GM19468 (cell line): Measurements from ENCODE around the gene ANAPC4.

Source experiments
- ATAC-seq: cut with Tn5 transposase; IDR thresholded peaks from one replicate; pipeline ENCODE4 v1.9.1; 2021; ENCODE audit warnings: mild to moderate bottlenecking, moderate library complexity, moderate number of reproducible peaks; ENCODE audit not compliant: unreplicated experiment; ENCODE audit errors: extremely low read depth

ANAPC4 gene

GRCh38 chr4:25467843-25468242 lies 90.8 kb downstream of the ANAPC4 start:
- no peak for ATAC-seq
